SW 1271 (cell line): ENCODE data around the gene ATF4.
A peak's percentile ranks its signal among the peaks of the same experiment; 100 is the strongest.

Experiments
- DNase-seq, 2 experiments: peaks; one replicate each; lab custom pipeline; 2025; lab: John Stamatoyannopoulos, UW

Gene ATF4

GRCh38 chr22:39528080-39528661, 7.8 kb downstream of the ATF4 start:
- DNase-seq = no peak

DNA sequence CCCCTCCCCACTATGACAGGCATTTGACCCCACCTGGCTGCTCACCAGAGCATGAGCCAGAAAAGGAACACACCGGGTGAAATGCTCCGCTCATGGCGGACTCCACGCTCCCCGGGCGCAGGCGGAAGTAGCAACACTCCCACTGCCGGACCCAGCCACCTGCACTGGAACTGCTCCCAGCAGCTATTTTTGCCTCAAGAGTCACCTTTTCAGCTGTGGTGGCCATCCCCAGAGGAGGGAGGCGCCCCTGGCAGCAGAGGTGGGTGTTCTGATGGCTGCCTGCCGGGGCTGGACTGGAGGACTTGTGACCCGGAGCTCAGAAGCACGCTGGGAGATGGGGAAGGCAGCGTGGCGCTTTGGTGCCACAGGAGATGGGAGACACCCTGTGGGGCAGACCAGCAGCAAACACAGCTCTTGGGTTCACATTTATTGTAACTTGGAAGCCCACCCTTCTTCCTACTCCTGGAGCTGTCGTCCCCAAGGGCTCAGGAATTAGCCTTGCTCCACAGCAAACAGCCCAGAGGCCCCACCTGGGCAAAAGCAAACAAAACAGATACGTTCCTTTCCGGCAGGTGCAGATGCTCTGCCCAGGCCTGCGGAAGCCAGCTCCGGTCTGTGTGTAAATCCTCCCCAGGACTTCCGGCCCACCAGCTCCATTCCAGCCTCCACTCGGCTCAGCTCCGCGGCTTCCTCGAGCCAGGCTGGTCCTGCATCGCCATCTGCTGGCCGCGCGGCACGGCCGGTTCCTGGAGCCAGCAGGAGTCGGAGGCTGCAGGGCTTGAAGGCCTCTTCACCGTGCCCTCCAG, 8.5 kb downstream of the ATF4 start:
- peak; percentile 51 to 81 for DNase-seq

GRCh38 chr22:39529487-39529851, 9.1 kb downstream of the ATF4 start:
- no peak for DNase-seq

GRCh38 chr22:39530116-39530515, 9.8 kb downstream of the ATF4 start:
- DNase-seq = no peak

GRCh38 chr22:39530692-39531331, 10.4 kb downstream of the ATF4 start:
- DNase-seq = peak in 1 of 2 experiments; percentile 52

GRCh38 chr22:39532215-39533073, 12.1 kb downstream of the ATF4 start, which contains the start of gene RPS19BP1:
Gene RPS19BP1, minus strand, starts transcription at chr22:39532748. Its CDS starts 10 bp downstream, at chr22:39532738.
- DNase-seq = peak; percentile 93 to 98

- DNase-seq = no peak
Observed at GRCh38 chr22:39534092-39534506, 13.7 kb downstream of the ATF4 start.

GRCh38 chr22:39534591-39535356, 14.4 kb downstream of the ATF4 start:
- peak in 1 of 2 experiments; percentile 41 for DNase-seq

DNA sequence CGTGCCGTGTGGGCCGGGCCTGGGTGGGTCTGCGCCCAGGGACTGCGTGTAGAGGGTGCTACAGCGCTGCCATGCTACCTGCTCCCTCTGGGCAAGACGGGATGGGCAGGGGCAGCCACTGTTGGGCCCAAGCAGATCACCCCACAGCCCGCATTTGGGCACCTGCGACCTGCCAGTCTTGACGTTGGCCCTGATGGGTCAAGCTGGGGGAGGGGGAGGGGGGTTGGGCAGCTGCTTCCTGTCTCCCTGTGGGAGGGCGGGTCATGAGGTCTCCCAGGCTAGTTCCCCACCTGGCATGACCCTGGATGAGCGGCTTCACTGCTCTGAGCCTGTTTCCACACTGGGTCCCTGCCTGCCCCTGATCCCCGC, 15.0 kb downstream of the ATF4 start:
- no peak for DNase-seq

- no peak for DNase-seq
Observed at GRCh38 chr22:39535831-39536449, 15.6 kb downstream of the ATF4 start.

DNA sequence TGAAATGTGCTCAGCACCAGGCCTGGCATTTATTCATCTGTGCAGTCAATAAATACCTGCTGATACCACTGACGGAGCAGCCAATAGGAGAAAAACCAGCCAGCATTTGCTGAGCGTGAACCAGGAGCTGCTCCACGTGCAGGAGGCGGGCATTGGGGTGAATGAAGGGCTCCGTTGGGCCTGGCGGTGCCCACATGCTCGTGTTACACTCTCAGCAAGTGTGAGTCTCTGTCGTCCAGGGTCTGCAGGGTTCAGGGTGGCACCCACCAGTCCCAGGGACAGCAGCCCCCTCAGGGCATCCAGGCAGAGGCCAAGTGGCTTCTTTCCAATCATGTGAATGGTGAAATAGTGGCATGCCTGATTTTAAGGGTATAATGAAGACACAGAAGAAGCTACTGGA, 16.3 kb downstream of the ATF4 start:
- no peak for DNase-seq

- DNase-seq = no peak
Observed at GRCh38 chr22:39537975-39538374, 17.6 kb downstream of the ATF4 start.

DNA sequence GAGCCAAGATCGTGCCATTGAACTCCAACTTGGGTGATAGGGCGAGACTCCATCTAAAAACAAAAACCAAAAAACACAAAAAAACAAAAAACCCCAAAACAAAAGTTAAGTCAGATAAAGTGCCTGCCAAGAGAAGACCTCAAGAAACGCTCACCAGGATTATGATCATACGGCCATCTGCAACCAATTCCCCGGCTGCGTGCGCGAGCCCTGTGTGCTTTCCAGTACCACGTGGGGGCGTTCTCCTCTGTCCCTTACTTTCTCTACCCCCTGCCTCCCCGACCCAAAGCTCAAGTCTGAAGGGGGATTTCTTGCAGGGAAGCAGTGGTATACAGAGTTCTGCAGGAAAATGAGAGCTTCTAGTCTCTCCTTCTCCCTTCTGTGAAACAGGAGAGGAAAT, 22.7 kb downstream of the ATF4 start:
- DNase-seq = no peak

GRCh38 chr22:39545386-39546365, 25.3 kb downstream of the ATF4 start:
- DNase-seq = no peak

- DNase-seq = no peak
Observed at GRCh38 chr22:39546889-39547586, 26.7 kb downstream of the ATF4 start.

DNA sequence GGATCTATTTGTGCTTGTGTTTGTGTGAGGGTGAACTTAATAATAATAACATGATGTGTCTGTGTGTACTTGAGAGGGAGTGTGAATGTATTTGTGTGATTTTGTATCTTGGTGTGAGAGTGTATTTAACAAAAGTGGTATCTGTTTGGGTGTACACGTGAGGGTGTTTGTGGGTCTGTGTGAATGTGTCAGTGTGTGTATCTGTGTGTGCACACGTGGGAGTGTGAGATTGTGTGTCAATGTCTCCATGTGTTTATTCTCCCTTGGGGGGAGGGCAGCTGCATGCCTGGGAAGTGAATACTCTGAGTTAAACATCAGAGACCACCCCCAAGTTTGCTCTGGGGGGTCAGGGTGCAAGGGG, 27.2 kb downstream of the ATF4 start:
- no peak for DNase-seq

DNA sequence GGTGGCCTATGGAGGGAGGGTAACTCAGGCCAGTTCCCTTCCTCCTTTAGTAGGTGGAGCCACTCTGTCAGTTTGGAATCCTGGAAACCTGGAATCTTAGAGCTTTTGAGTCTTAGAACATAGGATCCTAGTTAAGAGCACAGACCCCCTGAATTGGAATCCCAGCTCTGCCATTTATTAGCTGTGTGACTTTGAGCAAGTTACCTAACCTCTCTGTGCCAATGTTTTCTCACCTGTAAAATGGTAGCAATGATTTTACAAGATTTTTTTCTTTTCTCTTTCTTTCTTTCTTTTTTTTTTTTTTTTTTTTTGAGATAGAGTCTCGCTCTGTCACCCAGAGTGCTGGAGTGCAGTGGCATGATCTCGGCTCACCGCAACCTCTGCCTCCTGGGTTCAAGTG, 33.1 kb downstream of the ATF4 start:
- DNase-seq = no peak

GRCh38 chr22:39554151-39554550, 33.8 kb downstream of the ATF4 start:
- DNase-seq = no peak
